ENCODE data around the gene KRT33A. TPM values are rescaled to one million over a fixed set of nuclear protein-coding genes. Genes with fewer than 3 reads are reported as not detected.

KRT33A gene
- total RNA-seq, 1 experiment from 2014 or later: not detected

DNA sequence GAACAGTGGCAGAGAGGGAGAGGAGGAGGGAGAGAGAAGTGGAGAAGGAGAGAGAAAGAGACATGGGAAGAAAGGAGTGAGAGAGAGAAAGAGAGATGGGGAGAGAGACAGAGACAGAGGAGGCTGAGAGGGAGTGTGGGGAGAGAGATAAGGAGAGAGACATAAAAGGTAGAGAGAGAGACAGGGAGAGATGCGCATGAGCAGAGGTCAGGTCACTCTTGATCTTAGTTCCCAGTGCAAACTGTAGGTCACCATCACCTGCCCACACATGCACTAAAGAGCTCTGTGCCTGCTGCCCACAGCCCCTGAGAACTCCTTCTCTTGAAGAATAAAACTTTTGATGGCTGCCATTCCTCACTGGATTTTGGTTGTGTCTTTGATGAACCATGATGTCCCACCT lies 14.9 kb downstream of the KRT33A start:
- H3K4me1 ChIP-seq (replicated peaks; ENCODE audit: insufficient read depth): peaks cover 41% of the 10 kb centered on the region
- no peaks in the 10 kb centered on the region for H3K79me2 ChIP-seq (ENCODE audit: low read depth)
- no peak overlapping the region for H3K4me3 ChIP-seq
- H3K27me3 ChIP-seq (ENCODE audit: insufficient read depth, low read depth): no peaks in the 10 kb centered on the region
- TF ChIP-seq EZH2 (IDR thresholded peaks at IDR 0.05; ENCODE audit: low read depth): no peak
- TF ChIP-seq, protein P1, sequence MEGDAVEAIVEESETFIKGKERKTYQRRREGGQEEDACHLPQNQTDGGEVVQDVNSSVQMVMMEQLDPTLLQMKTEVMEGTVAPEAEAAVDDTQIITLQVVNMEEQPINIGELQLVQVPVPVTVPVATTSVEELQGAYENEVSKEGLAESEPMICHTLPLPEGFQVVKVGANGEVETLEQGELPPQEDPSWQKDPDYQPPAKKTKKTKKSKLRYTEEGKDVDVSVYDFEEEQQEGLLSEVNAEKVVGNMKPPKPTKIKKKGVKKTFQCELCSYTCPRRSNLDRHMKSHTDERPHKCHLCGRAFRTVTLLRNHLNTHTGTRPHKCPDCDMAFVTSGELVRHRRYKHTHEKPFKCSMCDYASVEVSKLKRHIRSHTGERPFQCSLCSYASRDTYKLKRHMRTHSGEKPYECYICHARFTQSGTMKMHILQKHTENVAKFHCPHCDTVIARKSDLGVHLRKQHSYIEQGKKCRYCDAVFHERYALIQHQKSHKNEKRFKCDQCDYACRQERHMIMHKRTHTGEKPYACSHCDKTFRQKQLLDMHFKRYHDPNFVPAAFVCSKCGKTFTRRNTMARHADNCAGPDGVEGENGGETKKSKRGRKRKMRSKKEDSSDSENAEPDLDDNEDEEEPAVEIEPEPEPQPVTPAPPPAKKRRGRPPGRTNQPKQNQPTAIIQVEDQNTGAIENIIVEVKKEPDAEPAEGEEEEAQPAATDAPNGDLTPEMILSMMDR (conservative IDR thresholded peaks at IDR 0.05): no peak
- BruUV-seq (replicated peaks): no TSS peak
- no peaks in the 10 kb centered on the region for H4K20me1 ChIP-seq (ENCODE audit: insufficient read depth)
- ChIA-PET POLR2A (ENCODE audit: unreplicated experiment) (no interaction called here), CTCF (no interaction called here)
- no peak overlapping the region for H3K27ac ChIP-seq
- no peaks in the 10 kb centered on the region for H3K36me3 ChIP-seq (ENCODE audit: low read depth)
- no peak overlapping the region for H2AFZ ChIP-seq
- intact Hi-C loops (cut with micrococcal nuclease; ENCODE audit: unreplicated experiment): loop anchor here (5.0 kb wide), 1 partner anchor 67 kb away; no protein-coding TSS in a partner anchor
- H3F3A ChIP-seq (ENCODE audit: insufficient read depth, low read depth): peaks cover 10% of the 10 kb centered on the region; the same call in 1 of the 2 replicates
- no peaks in the 10 kb centered on the region for H3K9me2 ChIP-seq (ENCODE audit: insufficient read depth)
- no peaks in the 10 kb centered on the region for H3K9me3 ChIP-seq (ENCODE audit: insufficient read depth, low read depth)
- DNase-seq: no peak
- no peak overlapping the region for H3K4me2 ChIP-seq

DNA sequence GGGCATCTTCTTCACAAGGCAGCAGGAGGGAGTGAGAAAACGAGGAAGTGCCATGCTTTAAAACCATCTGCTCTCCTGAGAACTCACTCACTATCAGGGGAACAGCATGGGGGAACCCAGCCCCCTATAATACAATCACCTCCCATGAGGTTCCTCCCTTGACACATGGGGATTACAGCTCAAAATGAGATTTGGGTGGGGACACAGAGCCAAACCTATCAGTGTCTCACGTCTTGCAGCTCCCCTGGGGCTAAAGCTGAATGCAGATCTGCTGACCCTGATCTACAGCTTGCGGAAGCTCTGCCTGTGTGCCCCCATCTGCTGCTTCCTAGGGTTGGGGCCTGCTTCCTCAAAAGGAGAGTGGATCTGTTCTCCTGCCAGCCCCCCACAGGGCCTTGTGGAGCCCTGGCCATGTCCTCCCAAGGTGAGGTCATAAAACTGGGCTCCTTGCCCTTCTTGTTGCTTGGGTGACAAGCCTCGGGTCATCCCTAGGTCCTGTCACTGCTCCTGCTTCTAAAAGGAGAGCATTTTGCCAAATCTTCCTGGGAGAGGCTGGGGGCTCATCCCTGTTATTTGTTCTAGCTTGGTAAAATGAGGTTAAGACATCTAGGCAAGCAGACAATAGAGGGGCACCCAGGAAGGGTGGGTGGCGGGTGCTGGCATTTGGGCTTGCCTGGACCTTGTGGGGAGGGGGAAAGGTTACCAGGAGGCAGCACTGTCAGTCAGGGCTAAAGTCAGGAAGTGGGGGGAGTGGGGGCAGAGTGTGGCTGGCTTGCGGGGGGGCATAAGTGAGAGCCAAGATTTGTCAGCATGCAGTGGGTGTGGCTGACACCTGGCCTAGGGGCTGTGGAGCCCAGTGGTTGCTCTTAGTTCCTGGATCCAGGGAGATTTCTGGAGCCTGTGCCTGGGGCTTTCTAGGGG lies 16.0 kb downstream of the KRT33A start:
- Histone ChIP-seq H3K79me2 (ENCODE audit: low read depth) (no peaks in the 10 kb centered on the region), H3K27ac (no peak overlapping the region), H3K4me1 (replicated peaks; ENCODE audit: insufficient read depth) (peaks cover 33% of the 10 kb centered on the region), H3K4me2 (0 out of 2 replicates have a peak overlapping the region, but pooled peaks have one; percentile 1), H3F3A (ENCODE audit: insufficient read depth, low read depth) (peaks cover 10% of the 10 kb centered on the region; the same call in 1 of the 2 replicates), H2AFZ (no peak overlapping the region), H3K4me3 (no peak overlapping the region), H3K9me3 (ENCODE audit: insufficient read depth, low read depth) (no peaks in the 10 kb centered on the region), H3K36me3 (ENCODE audit: low read depth) (no peaks in the 10 kb centered on the region), H3K9me2 (ENCODE audit: insufficient read depth) (no peaks in the 10 kb centered on the region), H3K27me3 (ENCODE audit: insufficient read depth, low read depth) (no peaks in the 10 kb centered on the region), H4K20me1 (ENCODE audit: insufficient read depth) (no peaks in the 10 kb centered on the region)
- POLR2A ChIA-PET (ENCODE audit: unreplicated experiment): no interaction called here
- BruUV-seq (replicated peaks): no TSS peak
- TF ChIP-seq, protein P1 (conservative IDR thresholded peaks at IDR 0.05): no peak
- intact Hi-C loops (cut with micrococcal nuclease; ENCODE audit: unreplicated experiment): loop anchor here (5.0 kb wide), 1 partner anchor 68 kb away; no protein-coding TSS in a partner anchor
- no peak for DNase-seq
- CTCF ChIA-PET: no interaction called here

DNA sequence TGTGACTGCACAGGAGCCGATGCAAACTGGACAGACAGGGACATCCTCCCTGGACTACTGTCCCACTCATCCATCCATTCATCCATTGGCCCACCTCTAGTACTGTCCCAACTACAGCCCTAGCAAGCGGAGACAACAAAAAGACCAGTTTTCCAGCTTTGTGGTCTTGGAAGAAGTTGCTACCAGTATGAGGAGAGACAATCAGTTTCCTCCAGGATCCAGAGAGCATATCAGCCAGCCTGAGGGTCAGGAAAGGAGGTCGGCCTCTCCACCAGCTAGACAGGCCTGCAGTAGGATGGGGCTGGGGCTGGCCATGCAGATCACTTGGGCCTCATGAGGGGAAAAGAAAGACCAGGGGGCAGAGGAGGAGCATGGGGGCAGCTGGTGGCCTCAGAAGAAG lies 16.8 kb downstream of the KRT33A start:
- no peak for DNase-seq
- Histone ChIP-seq H4K20me1 (ENCODE audit: insufficient read depth) (no peaks in the 10 kb centered on the region), H3K4me1 (replicated peaks; ENCODE audit: insufficient read depth) (peaks cover 28% of the 10 kb centered on the region), H3K9me2 (ENCODE audit: insufficient read depth) (no peaks in the 10 kb centered on the region), H3K4me2 (no peak overlapping the region), H2AFZ (no peak overlapping the region), H3K27me3 (ENCODE audit: insufficient read depth, low read depth) (no peaks in the 10 kb centered on the region), H3K4me3 (no peak overlapping the region), H3F3A (ENCODE audit: insufficient read depth, low read depth) (peaks cover 2% of the 10 kb centered on the region; the same call in 1 of the 2 replicates), H3K36me3 (ENCODE audit: low read depth) (no peaks in the 10 kb centered on the region), H3K9me3 (ENCODE audit: insufficient read depth, low read depth) (no peaks in the 10 kb centered on the region), H3K27ac (no peak overlapping the region), H3K79me2 (ENCODE audit: low read depth) (no peaks in the 10 kb centered on the region)
- TF ChIP-seq EZH2 (IDR thresholded peaks at IDR 0.05; ENCODE audit: low read depth): no peak
- TF ChIP-seq, protein P1 (conservative IDR thresholded peaks at IDR 0.05): no peak
- intact Hi-C loops (cut with micrococcal nuclease; ENCODE audit: unreplicated experiment): no loop called here
- CTCF ChIA-PET: no interaction called here
- no TSS peak for BruUV-seq (replicated peaks)
- POLR2A ChIA-PET (ENCODE audit: unreplicated experiment): no interaction called here

Measured in PC-9 (cell line).